A673 (cell line): ENCODE data around the gene SEC22A. TPM values are rescaled to one million over a fixed set of nuclear protein-coding genes. Genes with fewer than 3 reads are reported as not detected.

Source experiments
- BruUV-seq: library from RNA; stranded (reverse); fragments of 400-500 nt; replicated peaks from 2 replicates; lab custom pipeline; 2021; lab: Mats Ljungman, UMichigan
- CTCF ChIA-PET: fragments of 300-600 bp; sonication (Branson Sonifier 250); formaldehyde crosslinking; loops from one replicate; lab custom pipeline; 2022; ENCODE audit warnings: antibody characterized with exemption; lab: Charles Lee
- POLR2A ChIA-PET: fragments of 300-600 bp; sonication (Branson Sonifier 250); formaldehyde crosslinking; loops from one replicate; lab custom pipeline; 2022; ENCODE audit warnings: antibody characterized with exemption; ENCODE audit not compliant: low non-redundant PET; lab: Charles Lee
- DNase-seq: peaks from one replicate; pipeline ENCODE4 v3.0.0-alpha.2; 2015; ENCODE audit warnings: low spot score
- H3K27ac ChIP-seq: fragments of 200-600 bp; sonication (generic); 2 replicates; pipeline ENCODE4 v1.5.1; 2016; ENCODE audit warnings: mixed run types, low read depth, mild to moderate bottlenecking, mixed read lengths, antibody characterized with exemption, low read length; ENCODE audit not compliant: poor library complexity, severe bottlenecking
- H3K27me3 ChIP-seq: fragments of 200-600 bp; sonication (generic); replicated peaks from 2 replicates; pipeline ENCODE4 v1.6.1; 2017; ENCODE audit warnings: mixed run types, low read depth, mild to moderate bottlenecking, mixed read lengths, antibody characterized with exemption, low read length; ENCODE audit not compliant: insufficient read depth, poor library complexity
- H3K36me3 ChIP-seq: fragments of 200-600 bp; sonication (generic); 2 replicates; pipeline ENCODE4 v1.6.1; 2016; ENCODE audit warnings: mixed run types, mild to moderate bottlenecking, mixed read lengths, antibody characterized with exemption, low read length; ENCODE audit not compliant: insufficient read depth, poor library complexity, severe bottlenecking
- H3K4me1 ChIP-seq: fragments of 200-600 bp; sonication (generic); 2 replicates; pipeline ENCODE4 v1.6.1; 2017; ENCODE audit warnings: mixed run types, mild to moderate bottlenecking, mixed read lengths, antibody characterized with exemption, low read length; ENCODE audit not compliant: insufficient read depth, poor library complexity, severe bottlenecking
- H3K4me3 ChIP-seq: fragments of 200-600 bp; sonication (generic); 2 replicates; pipeline ENCODE4 v1.5.1; 2016; ENCODE audit warnings: low read depth, mixed run types, mild to moderate bottlenecking, mixed read lengths, low read length; ENCODE audit not compliant: poor library complexity, severe bottlenecking
- H3K9me3 ChIP-seq: fragments of 200-600 bp; sonication (generic); 2 replicates; pipeline ENCODE4 v1.6.1; 2016; ENCODE audit warnings: mixed run types, low read depth, mild to moderate bottlenecking, mixed read lengths, antibody characterized with exemption, low read length; ENCODE audit not compliant: poor library complexity, severe bottlenecking
- CTCF ChIP-seq: fragments of 300-800, 200-600 bp; sonication (generic); conservative IDR thresholded peaks from 2 replicates; pipeline ENCODE4 v1.5.1; 2017; ENCODE audit warnings: low read depth, mild to moderate bottlenecking, antibody characterized with exemption, low read length, moderate library complexity, mixed read lengths
- EZH2 ChIP-seq: fragments of 200-600 bp; sonication (generic); IDR thresholded peaks from 2 replicates; pipeline ENCODE4 v1.6.1; 2017; ENCODE audit warnings: borderline replicate concordance, low read depth, mild to moderate bottlenecking, mixed read lengths, antibody characterized with exemption, low read length; ENCODE audit not compliant: poor library complexity, severe bottlenecking
- intact Hi-C: fragments of 100-400 bp; cut with micrococcal nuclease; formaldehyde crosslinking; loops from one replicate; pipeline ENCODE4 v1.10.0; 2022; ENCODE audit not compliant: unreplicated experiment
- total RNA-seq: library from RNA; stranded (reverse); gene quantifications from 2 replicates; pipeline ENCODE4 v1.2.3, GENCODE V29; 2021

Gene SEC22A
- total RNA-seq, 1 experiment from 2014 or later = 21.6 TPM

- Histone ChIP-seq H3K27ac (no peak overlapping the region), H3K9me3 (no peaks in the 10 kb centered on the region), H3K36me3 (no peaks in the 10 kb centered on the region), H3K4me3 (no peak overlapping the region), H3K27me3 (no peaks in the 10 kb centered on the region), H3K4me1 (no peaks in the 10 kb centered on the region)
- DNase-seq = no peak
- intact Hi-C loops = no loop called here
- TF ChIP-seq CTCF (no peak), EZH2 (no peak)
- BruUV-seq = no TSS peak
- ChIA-PET POLR2A (no interaction called here), CTCF (no interaction called here)
These were observed 7.2 kb upstream of the SEC22A start for GRCh38 chr3:123194552-123194951.

GRCh38 chr3:123198372-123198771, 3.4 kb upstream of the SEC22A start:
- CTCF ChIA-PET = no interaction called here
- no TSS peak for BruUV-seq
- H3K27ac ChIP-seq = no peak overlapping the region
- no peaks in the 10 kb centered on the region for H3K36me3 ChIP-seq
- peaks cover 7% of the 10 kb centered on the region for H3K4me1 ChIP-seq
- no peaks in the 10 kb centered on the region for H3K9me3 ChIP-seq
- DNase-seq = no peak
- H3K27me3 ChIP-seq = no peaks in the 10 kb centered on the region
- intact Hi-C loops = no loop called here
- POLR2A ChIA-PET = no interaction called here
- no peak overlapping the region for H3K4me3 ChIP-seq
- TF ChIP-seq CTCF = no peak
- no peak for TF ChIP-seq EZH2

- H3K4me3 ChIP-seq = peak overlapping the region; percentile 73
- H3K9me3 ChIP-seq = no peaks in the 10 kb centered on the region
- TF ChIP-seq EZH2 (no peak), CTCF (no peak)
- CTCF ChIA-PET = no interaction called here
- no TSS peak for BruUV-seq
- H3K27me3 ChIP-seq = no peaks in the 10 kb centered on the region
- no peak for DNase-seq
- peaks cover 7% of the 10 kb centered on the region for H3K4me1 ChIP-seq
- POLR2A ChIA-PET = no interaction called here
- intact Hi-C loops = no loop called here
- H3K27ac ChIP-seq = peak overlapping the region; percentile 53
- no peaks in the 10 kb centered on the region for H3K36me3 ChIP-seq
These were observed 553 bp upstream of the SEC22A start for GRCh38 chr3:123201223-123201556.
